ENCODE data around the gene PTPRJ. TPM values are rescaled to one million over a fixed set of nuclear protein-coding genes. Genes with fewer than 3 reads are reported as not detected.

Gene PTPRJ
- total RNA-seq, 2 donors from 2014 or later, result 26.5 to 37.4 TPM

DNA sequence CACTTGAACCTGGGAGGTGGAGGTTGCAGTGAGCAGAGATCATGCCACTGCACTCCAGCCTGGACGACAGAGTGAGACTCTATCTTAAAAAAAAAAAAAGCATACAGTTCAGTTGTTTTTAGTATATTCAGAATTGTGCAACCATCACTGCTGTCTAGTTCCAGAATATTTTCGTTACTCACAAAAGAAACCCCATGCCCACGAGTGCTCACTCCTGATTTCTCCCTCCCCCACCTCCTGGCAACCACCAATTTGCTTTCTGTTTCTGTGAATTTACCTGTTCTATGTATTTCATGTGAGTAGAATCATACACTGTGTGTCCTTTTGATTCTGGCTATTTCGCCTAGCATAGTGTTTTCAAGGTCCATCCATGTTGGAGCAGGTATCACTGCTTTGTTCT, 24.8 kb downstream of the PTPRJ start:
- peak overlapping the region; percentile 64 for H3K27ac ChIP-seq (ENCODE audit: low read depth, low read length)
- Mint-ChIP-seq H3K36me3 (ENCODE audit: low read depth) (no peaks in the 10 kb centered on the region), H3K9me3 (no peaks in the 10 kb centered on the region), H3K4me1 (peaks cover 48% of the 10 kb centered on the region), H3K27ac (no peak overlapping the region), H3K27me3 (ENCODE audit: insufficient read depth) (no peaks in the 10 kb centered on the region), H3K4me3 (no peak overlapping the region)
- TF ChIP-seq, protein P1, sequence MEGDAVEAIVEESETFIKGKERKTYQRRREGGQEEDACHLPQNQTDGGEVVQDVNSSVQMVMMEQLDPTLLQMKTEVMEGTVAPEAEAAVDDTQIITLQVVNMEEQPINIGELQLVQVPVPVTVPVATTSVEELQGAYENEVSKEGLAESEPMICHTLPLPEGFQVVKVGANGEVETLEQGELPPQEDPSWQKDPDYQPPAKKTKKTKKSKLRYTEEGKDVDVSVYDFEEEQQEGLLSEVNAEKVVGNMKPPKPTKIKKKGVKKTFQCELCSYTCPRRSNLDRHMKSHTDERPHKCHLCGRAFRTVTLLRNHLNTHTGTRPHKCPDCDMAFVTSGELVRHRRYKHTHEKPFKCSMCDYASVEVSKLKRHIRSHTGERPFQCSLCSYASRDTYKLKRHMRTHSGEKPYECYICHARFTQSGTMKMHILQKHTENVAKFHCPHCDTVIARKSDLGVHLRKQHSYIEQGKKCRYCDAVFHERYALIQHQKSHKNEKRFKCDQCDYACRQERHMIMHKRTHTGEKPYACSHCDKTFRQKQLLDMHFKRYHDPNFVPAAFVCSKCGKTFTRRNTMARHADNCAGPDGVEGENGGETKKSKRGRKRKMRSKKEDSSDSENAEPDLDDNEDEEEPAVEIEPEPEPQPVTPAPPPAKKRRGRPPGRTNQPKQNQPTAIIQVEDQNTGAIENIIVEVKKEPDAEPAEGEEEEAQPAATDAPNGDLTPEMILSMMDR (conservative IDR thresholded peaks at IDR 0.05), result no peak
- WGBS, 2 experiments (ENCODE audit: insufficient coverage in 1 of 2, insufficient read length in 1 of 2), result 86 to 89% methylated on average over 1 to 4 of the region's 4 CpGs
- DNase-seq, result no peak
- no peaks in the 10 kb centered on the region for H3K27me3 ChIP-seq (ENCODE audit: control insufficient read depth, insufficient read depth, low read length, poor library complexity, severe bottlenecking)
- H3K9ac ChIP-seq (ENCODE audit: extremely low read depth, low read length, poor library complexity, severe bottlenecking), result no peak overlapping the region
- peaks cover 5% of the 10 kb centered on the region for H3K4me1 ChIP-seq (ENCODE audit: control insufficient read depth, insufficient read depth, low read length)
- H3K4me3 ChIP-seq (ENCODE audit: low read length), result no peak overlapping the region
- H3K36me3 ChIP-seq (ENCODE audit: control insufficient read depth, insufficient read depth, low read length), result no peaks in the 10 kb centered on the region
- no peaks in the 10 kb centered on the region for H3K9me3 ChIP-seq (ENCODE audit: control insufficient read depth, low read length)

DNA sequence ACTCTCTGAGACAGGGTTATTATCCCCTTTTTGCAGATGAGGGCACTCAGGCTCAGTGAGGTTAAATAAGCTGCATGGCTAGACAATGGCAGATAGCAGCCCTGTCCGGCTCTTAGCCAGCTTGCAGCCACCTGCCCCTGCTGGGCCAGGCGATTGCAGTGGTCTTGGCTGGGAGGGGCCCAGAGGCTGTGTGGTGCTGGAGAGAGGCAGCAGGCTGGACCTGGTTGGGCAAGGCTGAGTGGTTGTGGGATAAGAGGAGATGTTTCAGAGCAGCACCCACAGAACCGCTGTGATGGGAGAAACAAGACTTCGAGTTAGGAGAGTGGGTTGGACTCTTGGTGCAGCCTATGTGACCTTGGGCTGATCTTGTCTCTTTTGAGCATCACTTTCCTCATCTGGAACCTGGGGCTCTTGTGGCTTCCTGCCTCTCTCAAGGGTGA, 25.5 kb downstream of the PTPRJ start:
- no peaks in the 10 kb centered on the region for H3K27me3 Mint-ChIP-seq (ENCODE audit: insufficient read depth)
- H3K27ac ChIP-seq (ENCODE audit: low read depth, low read length), result peak overlapping the region; percentile 64
- no peak overlapping the region for H3K4me3 ChIP-seq (ENCODE audit: low read length)
- H3K36me3 Mint-ChIP-seq (ENCODE audit: low read depth), result no peaks in the 10 kb centered on the region
- peaks cover 5% of the 10 kb centered on the region for H3K4me1 ChIP-seq (ENCODE audit: control insufficient read depth, insufficient read depth, low read length)
- DNase-seq, result peak; percentile 63
- H3K4me3 Mint-ChIP-seq, result no peak overlapping the region
- TF ChIP-seq, protein P1 (conservative IDR thresholded peaks at IDR 0.05), result no peak
- no peaks in the 10 kb centered on the region for H3K27me3 ChIP-seq (ENCODE audit: control insufficient read depth, insufficient read depth, low read length, poor library complexity, severe bottlenecking)
- H3K9me3 ChIP-seq (ENCODE audit: control insufficient read depth, low read length), result no peaks in the 10 kb centered on the region
- H3K9ac ChIP-seq (ENCODE audit: extremely low read depth, low read length, poor library complexity, severe bottlenecking), result no peak overlapping the region
- H3K36me3 ChIP-seq (ENCODE audit: control insufficient read depth, insufficient read depth, low read length), result no peaks in the 10 kb centered on the region
- H3K4me1 Mint-ChIP-seq, result peaks cover 44% of the 10 kb centered on the region
- WGBS, 2 experiments (ENCODE audit: insufficient coverage in 1 of 2, insufficient read length in 1 of 2), result 73 to 88% methylated on average over 3 to 4 of the region's 4 CpGs
- H3K27ac Mint-ChIP-seq, result peak overlapping the region; percentile 27
- H3K9me3 Mint-ChIP-seq, result no peaks in the 10 kb centered on the region

DNA sequence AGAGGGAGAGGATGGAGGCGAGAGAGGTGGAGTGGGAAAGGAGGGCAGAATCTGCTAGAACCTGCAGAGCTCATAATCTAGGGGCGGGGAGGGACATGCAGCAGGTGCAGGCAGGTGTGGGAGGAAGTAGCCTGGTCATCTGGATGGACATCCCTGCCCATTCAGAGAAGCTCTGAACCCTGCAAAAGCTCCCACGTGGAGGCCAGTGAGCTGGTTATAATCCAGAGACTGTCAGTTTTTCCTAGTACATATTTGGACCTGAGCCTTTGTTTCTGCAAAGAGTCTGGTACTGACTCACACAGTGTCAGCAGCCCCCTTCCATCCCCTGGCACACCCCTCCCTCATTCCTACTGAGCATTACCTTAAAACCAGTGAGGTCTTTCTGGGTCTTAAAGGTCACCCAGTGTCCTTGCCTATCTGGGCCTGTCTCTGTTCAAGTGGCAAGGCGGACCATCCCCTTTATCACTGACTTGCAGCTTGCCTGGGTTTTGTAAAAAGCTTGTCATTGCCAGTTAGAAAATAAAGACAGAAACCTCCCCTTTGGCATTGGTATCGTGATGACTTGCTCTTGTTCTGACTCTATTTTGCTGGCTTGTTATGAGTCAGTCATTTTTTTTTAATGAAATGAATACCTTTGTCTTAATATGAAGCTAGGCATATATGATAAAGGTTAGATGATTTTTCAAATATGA, 26.1 kb downstream of the PTPRJ start:
- Mint-ChIP-seq H3K27ac (peak overlapping the region; percentile 27), H3K4me3 (no peak overlapping the region), H3K4me1 (peaks cover 47% of the 10 kb centered on the region), H3K9me3 (no peaks in the 10 kb centered on the region), H3K36me3 (ENCODE audit: low read depth) (no peaks in the 10 kb centered on the region), H3K27me3 (ENCODE audit: insufficient read depth) (no peaks in the 10 kb centered on the region)
- DNase-seq, result no peak
- Histone ChIP-seq H3K27me3 (ENCODE audit: control insufficient read depth, insufficient read depth, low read length, poor library complexity, severe bottlenecking) (no peaks in the 10 kb centered on the region), H3K9ac (ENCODE audit: extremely low read depth, low read length, poor library complexity, severe bottlenecking) (no peak overlapping the region), H3K4me1 (ENCODE audit: control insufficient read depth, insufficient read depth, low read length) (peaks cover 5% of the 10 kb centered on the region), H3K27ac (ENCODE audit: low read depth, low read length) (no peak overlapping the region), H3K9me3 (ENCODE audit: control insufficient read depth, low read length) (no peaks in the 10 kb centered on the region), H3K36me3 (ENCODE audit: control insufficient read depth, insufficient read depth, low read length) (no peaks in the 10 kb centered on the region), H3K4me3 (ENCODE audit: low read length) (no peak overlapping the region)
- TF ChIP-seq, protein P1 (conservative IDR thresholded peaks at IDR 0.05), result no peak
- 79 to 89% methylated on average over 2 to 5 of the region's 5 CpGs for WGBS, 2 experiments (ENCODE audit: insufficient coverage in 1 of 2, insufficient read length in 1 of 2)

All from endodermal cell (in vitro differentiated cells).